ENCODE measurements around the gene PRKD3.

The PRKD3 gene

DNA sequence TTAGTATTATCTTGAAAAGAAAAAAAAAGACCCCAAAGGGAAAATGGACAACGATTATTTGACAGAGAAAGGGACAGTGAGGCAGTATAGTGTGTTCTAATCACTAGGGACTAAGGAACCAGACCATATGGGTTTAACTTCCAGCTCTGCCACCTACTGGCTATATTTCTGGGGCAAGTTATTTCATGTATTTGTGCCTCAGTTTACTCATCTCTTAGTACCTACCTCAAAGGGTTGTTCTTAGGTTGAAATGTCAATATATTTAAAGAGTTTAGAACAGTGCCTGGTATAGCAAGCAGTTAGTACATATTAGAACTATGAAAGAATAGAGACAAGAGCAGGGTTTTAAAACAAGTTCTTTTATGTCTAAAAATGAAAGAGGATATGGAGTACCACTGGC lies 42.7 kb downstream of the PRKD3 start:
- H3K9me3 ChIP-seq (ENCODE audit: insufficient read depth, low read depth, low read length) = no peaks in the 10 kb centered on the region
- no peak overlapping the region for H3K27ac ChIP-seq (ENCODE audit: low read length)
- H3K9ac ChIP-seq (ENCODE audit: low read depth, low read length) = no peak overlapping the region
- H3K4me1 ChIP-seq (ENCODE audit: insufficient read depth, low read length) = no peaks in the 10 kb centered on the region
- peaks cover 84% of the 10 kb centered on the region for H3K36me3 ChIP-seq (ENCODE audit: insufficient read depth, low read depth, low read length)
- no peaks in the 10 kb centered on the region for H3K27me3 ChIP-seq (ENCODE audit: insufficient read depth, low read length)
- no peak overlapping the region for H3K4me3 ChIP-seq (ENCODE audit: low read length)

DNA sequence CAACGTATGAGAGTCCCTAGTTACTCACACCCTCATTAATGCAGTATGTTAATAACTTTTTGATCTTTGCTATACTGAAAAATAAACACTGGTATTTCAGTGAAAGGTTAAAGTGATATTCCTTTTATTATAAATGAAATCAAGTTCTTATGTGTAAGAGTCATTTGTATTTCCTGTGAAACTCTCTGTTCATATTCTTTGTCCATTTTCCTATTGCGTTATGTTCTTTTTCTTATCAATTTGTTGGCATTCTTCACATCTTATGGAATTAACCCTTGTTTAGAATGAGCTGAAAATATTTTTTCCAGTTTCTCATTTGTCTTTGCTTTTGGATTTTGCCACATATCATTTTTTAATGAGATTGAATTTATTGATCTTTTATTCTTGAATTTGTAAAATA lies 48.3 kb downstream of the PRKD3 start:
- H3K27ac ChIP-seq (ENCODE audit: low read length) = no peak overlapping the region
- no peak overlapping the region for H3K4me3 ChIP-seq (ENCODE audit: low read length)
- H3K9me3 ChIP-seq (ENCODE audit: insufficient read depth, low read depth, low read length) = no peaks in the 10 kb centered on the region
- H3K4me1 ChIP-seq (ENCODE audit: insufficient read depth, low read length) = peaks cover 5% of the 10 kb centered on the region; the same call in 1 of the 2 replicates
- peaks cover 91% of the 10 kb centered on the region for H3K36me3 ChIP-seq (ENCODE audit: insufficient read depth, low read depth, low read length)
- H3K9ac ChIP-seq (ENCODE audit: low read depth, low read length) = no peak overlapping the region
- no peaks in the 10 kb centered on the region for H3K27me3 ChIP-seq (ENCODE audit: insufficient read depth, low read length)

Data from iPS-20b (cell line).